ENCODE results near the gene LDLRAD2.

LDLRAD2 gene

GRCh38 chr1:21873761-21874160 lies 61.7 kb downstream of the LDLRAD2 start:
- no peak for DNase-seq (ENCODE audit: low read depth in 2 of 2)
- TF ChIP-seq, protein P1, sequence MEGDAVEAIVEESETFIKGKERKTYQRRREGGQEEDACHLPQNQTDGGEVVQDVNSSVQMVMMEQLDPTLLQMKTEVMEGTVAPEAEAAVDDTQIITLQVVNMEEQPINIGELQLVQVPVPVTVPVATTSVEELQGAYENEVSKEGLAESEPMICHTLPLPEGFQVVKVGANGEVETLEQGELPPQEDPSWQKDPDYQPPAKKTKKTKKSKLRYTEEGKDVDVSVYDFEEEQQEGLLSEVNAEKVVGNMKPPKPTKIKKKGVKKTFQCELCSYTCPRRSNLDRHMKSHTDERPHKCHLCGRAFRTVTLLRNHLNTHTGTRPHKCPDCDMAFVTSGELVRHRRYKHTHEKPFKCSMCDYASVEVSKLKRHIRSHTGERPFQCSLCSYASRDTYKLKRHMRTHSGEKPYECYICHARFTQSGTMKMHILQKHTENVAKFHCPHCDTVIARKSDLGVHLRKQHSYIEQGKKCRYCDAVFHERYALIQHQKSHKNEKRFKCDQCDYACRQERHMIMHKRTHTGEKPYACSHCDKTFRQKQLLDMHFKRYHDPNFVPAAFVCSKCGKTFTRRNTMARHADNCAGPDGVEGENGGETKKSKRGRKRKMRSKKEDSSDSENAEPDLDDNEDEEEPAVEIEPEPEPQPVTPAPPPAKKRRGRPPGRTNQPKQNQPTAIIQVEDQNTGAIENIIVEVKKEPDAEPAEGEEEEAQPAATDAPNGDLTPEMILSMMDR (IDR thresholded peaks at IDR 0.05; ENCODE audit: low read depth, low read length) = no peak
- H3K4me3 ChIP-seq (replicated peaks in 1 of 2; ENCODE audit: low read depth in 2 of 2, low read length in 2 of 2) = no peak overlapping the region

DNA sequence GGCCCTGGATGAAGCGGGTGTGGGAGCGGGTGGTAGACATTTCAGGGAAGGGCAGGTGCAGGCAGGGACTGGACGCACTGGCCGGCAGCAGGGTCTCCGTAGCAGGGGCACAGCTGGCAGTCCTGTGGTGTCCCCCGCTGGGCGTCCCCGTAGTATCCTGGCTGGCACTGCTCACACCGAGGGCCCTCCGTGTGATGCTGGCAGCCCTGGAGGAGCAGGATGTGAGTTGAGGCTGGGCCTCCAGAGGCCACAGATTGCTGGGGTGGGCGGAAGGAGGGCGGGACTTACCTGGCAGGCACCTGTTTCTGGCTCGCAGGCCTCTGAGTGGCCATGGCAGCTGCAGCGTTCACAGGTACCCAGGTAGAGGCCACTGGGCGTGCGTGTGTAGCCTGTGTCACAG lies 62.3 kb downstream of the LDLRAD2 start:
- TF ChIP-seq, protein P1 (IDR thresholded peaks at IDR 0.05; ENCODE audit: low read depth, low read length) = no peak
- no peak overlapping the region for H3K4me3 ChIP-seq (replicated peaks in 1 of 2; ENCODE audit: low read depth in 2 of 2, low read length in 2 of 2)
- DNase-seq (ENCODE audit: low read depth in 2 of 2) = no peak
